Cardiac muscle cell (in vitro differentiated cells and primary cell): Measurements from ENCODE around the gene ZBTB5. TPM values are rescaled to one million over a fixed set of nuclear protein-coding genes. Genes with fewer than 3 reads are reported as not detected.

Experiments used
- DNase-seq, 2 donors: peaks; one replicate each; pipeline versions ENCODE4 v3.0.0 to v3.0.0-alpha.2; 2010 to 2017; ENCODE audit warnings: low read depth in 1 of 2, low spot score in 1 of 2
- H3K27ac ChIP-seq: fragments of 200-600 bp; sonication (generic); 2 replicates; pipeline ENCODE4 v1.5.1; 2016
- H3K27me3 ChIP-seq: fragments of 200-600 bp; sonication (generic); 2 replicates; pipeline ENCODE4 v1.6.0; 2016; ENCODE audit warnings: control low read depth
- H3K36me3 ChIP-seq: fragments of 200-600 bp; sonication (generic); 2 replicates; pipeline ENCODE4 v1.5.1; 2016; ENCODE audit warnings: control low read depth
- H3K4me1 ChIP-seq: fragments of 200-600 bp; sonication (generic); 2 replicates; pipeline ENCODE4 v1.8.1; 2017; ENCODE audit warnings: low read depth, mild to moderate bottlenecking, mixed run types
- H3K4me3 ChIP-seq: fragments of 200-600 bp; sonication (generic); 2 replicates; pipeline ENCODE4 v1.5.1; 2016; ENCODE audit warnings: mild to moderate bottlenecking
- H3K9me3 ChIP-seq: fragments of 200-600 bp; sonication (generic); 2 replicates; pipeline ENCODE4 v1.5.1; 2017; ENCODE audit warnings: low read depth, mild to moderate bottlenecking, control low read depth
- polyA plus RNA-seq: library from polyadenylated mRNA; unstranded; fragments of >200 nt; fragmentation: Nextera tagmentation; extraction: Ambion mirVana; gene quantifications from 2 replicates; pipeline ENCODE4 v1.2.1, GENCODE V29; 2016
- total RNA-seq: library from RNA; depleted of rRNA; stranded (reverse); fragments of >200 nt; gene quantifications from 2 replicates; pipeline ENCODE4 v1.2.3, GENCODE V29; 2016
- TF ChIP-seq, protein P1 (sequence below): IDR thresholded peaks from 2 replicates; pipeline ENCODE4 v1.5.1; 2012; ENCODE audit warnings: low read depth, mild to moderate bottlenecking, low read length

Gene ZBTB5
- total and polyA plus RNA-seq, 2 experiments from 2014 or later = 6.7 to 24.9 TPM

DNA sequence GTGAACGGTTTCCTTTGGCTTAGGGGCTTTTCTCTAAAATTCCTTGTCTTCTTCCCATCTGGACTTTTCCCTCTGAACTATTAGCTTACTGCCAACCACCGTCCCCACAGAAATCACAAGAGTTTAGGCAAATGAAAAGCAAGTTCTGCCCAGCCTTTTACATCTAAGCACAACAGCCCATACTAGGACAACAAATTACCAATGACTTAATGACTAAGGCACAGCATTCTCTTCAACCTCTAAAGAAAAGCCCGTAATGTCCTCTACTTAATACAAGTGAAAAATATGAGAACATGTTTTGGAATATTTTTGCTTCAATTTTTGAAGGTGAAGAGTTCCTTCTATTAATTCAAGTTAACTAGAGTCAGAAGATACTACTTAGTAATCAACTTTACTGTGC, 1.2 kb downstream of the ZBTB5 start:
- H3K4me3 ChIP-seq = peak overlapping the region; percentile 50
- H3K27ac ChIP-seq = peak overlapping the region; percentile 96
- no peaks in the 10 kb centered on the region for H3K27me3 ChIP-seq
- H3K36me3 ChIP-seq = no peaks in the 10 kb centered on the region
- peak in 1 of 2 donors; percentile 3 for DNase-seq
- no peaks in the 10 kb centered on the region for H3K9me3 ChIP-seq
- peaks cover 8% of the 10 kb centered on the region for H3K4me1 ChIP-seq
- TF ChIP-seq, protein P1, sequence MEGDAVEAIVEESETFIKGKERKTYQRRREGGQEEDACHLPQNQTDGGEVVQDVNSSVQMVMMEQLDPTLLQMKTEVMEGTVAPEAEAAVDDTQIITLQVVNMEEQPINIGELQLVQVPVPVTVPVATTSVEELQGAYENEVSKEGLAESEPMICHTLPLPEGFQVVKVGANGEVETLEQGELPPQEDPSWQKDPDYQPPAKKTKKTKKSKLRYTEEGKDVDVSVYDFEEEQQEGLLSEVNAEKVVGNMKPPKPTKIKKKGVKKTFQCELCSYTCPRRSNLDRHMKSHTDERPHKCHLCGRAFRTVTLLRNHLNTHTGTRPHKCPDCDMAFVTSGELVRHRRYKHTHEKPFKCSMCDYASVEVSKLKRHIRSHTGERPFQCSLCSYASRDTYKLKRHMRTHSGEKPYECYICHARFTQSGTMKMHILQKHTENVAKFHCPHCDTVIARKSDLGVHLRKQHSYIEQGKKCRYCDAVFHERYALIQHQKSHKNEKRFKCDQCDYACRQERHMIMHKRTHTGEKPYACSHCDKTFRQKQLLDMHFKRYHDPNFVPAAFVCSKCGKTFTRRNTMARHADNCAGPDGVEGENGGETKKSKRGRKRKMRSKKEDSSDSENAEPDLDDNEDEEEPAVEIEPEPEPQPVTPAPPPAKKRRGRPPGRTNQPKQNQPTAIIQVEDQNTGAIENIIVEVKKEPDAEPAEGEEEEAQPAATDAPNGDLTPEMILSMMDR = no peak

DNA sequence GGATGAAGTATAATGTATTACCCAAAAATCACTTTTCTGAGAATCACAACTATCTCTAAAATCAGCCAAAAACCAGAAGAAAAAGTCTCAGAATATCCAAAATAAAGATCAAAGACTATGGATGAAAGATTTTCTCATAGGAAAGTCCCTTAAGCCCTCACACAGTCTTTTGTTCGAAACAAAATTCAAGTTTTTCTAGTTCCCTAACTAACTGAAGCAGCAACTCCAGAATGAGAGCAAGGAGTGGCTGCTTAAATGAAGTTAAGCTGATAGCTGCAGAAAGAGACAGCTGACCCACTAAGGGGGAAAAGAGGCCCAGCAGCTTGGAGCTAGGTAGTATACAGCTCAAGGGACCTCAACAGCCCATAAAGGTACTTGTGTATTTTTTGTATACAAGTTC, 8.4 kb downstream of the ZBTB5 start:
- no peak for DNase-seq
- TF ChIP-seq, protein P1 = no peak
- no peaks in the 10 kb centered on the region for H3K4me1 ChIP-seq
- no peaks in the 10 kb centered on the region for H3K36me3 ChIP-seq
- no peaks in the 10 kb centered on the region for H3K9me3 ChIP-seq
- H3K27me3 ChIP-seq = no peaks in the 10 kb centered on the region
- no peak overlapping the region for H3K27ac ChIP-seq
- H3K4me3 ChIP-seq = no peak overlapping the region

DNA sequence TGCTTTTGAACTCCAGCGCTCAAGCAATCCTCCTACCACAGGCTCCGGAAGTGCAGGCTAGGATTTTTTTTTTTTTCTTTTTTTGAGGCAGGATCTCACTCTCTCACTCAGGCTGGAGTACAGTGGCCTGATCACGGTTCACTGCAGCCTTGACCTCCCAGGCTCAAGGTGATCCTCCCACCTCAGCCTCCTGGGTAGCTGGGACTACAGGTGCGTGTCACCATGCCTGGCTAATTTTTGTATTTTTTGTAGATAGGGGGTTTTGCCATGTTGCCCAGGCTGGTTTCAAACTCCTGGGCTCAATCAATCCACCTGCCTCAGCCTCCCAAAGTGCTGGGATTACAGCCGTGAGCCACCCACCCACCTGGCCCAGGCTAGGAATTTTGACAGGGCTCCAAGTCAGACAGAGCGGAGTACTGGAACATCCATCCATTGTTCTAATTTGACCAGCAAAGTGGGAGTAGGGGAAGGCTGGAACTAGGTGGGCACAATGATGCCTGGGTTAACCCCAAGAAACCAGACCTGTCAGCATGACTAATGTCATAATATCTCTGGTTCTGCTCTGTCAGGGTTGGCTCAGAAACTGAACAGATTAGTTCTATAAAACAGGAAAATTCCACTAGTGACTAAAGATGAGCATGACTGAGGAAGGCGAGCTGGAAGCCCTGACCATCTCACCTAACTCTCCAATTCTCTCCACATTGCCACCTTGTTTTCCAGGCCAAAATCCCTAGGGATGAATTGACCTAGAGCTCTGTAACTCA, 9.2 kb downstream of the ZBTB5 start:
- Histone ChIP-seq H3K36me3 (no peaks in the 10 kb centered on the region), H3K27ac (no peak overlapping the region)
- TF ChIP-seq, protein P1 = no peak

DNA sequence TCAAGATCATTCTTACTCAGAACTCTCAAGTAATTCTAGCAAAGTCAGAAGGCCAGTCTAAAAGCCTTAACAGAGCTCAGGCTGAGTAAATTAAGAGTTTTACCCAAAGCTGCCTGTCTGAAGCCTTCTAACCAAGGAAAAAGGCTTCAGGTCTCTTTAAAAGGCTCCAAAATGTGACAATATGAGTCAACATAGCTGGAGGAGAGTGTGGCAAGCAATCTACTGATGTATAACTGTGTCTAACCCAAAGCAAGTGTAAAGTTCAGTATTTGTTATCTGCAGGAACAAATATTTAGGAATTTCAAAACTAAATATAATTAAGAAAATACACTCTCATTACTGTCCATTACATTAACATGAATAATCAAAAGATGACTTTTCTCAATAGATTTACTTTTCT, 11.0 kb downstream of the ZBTB5 start:
- no peak for DNase-seq
- TF ChIP-seq, protein P1 = no peak
- Histone ChIP-seq H3K4me3 (no peak overlapping the region), H3K36me3 (peaks cover 6% of the 10 kb centered on the region), H3K27ac (no peak overlapping the region), H3K9me3 (no peaks in the 10 kb centered on the region), H3K27me3 (no peaks in the 10 kb centered on the region), H3K4me1 (no peaks in the 10 kb centered on the region)

More for the DNA sequence above, 9.2 kb downstream of the ZBTB5 start:
- no peaks in the 10 kb centered on the region for H3K27me3 ChIP-seq
- H3K4me1 ChIP-seq = no peaks in the 10 kb centered on the region
- no peaks in the 10 kb centered on the region for H3K9me3 ChIP-seq
- no peak for DNase-seq
- H3K4me3 ChIP-seq = no peak overlapping the region

DNA sequence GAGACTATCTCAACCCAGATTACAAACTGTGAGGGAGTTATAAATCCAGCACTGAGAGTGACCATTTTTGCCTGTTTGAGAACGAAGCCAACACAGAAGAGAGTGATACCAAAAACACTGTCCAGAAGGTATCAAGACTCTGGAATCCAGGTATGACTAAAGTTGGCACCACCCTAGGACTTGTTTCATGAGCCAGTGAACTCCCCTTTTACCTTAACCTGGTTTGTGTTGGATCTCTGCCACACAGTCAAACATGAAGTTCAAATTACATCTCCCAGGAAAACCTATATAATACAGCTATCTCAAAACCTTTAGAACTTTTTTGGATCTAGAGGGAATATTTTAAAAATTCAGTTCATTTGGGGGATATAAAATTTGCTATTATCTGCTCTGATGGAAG, 11.4 kb downstream of the ZBTB5 start:
- TF ChIP-seq, protein P1 = no peak
- Histone ChIP-seq H3K4me3 (no peak overlapping the region), H3K27ac (no peak overlapping the region), H3K9me3 (no peaks in the 10 kb centered on the region), H3K36me3 (peaks cover 6% of the 10 kb centered on the region), H3K4me1 (no peaks in the 10 kb centered on the region), H3K27me3 (no peaks in the 10 kb centered on the region)
- DNase-seq = no peak
